ENCODE data around the gene ITPA.

GRCh38 chr20:3175270-3175669, 34.0 kb upstream of the ITPA start:
- no peak for TF ChIP-seq CTCF (IDR thresholded peaks at IDR 0.05; ENCODE audit: borderline replicate concordance, extremely low read depth, low read length, poor library complexity, severe bottlenecking)
- no peak for TF ChIP-seq EZH2 (IDR thresholded peaks at IDR 0.05; ENCODE audit: borderline replicate concordance, low read depth, low read length, severe bottlenecking)
